ENCODE measurements around the gene SSX4.
"Not testable (repeated sequence)": the region's sequence is repeated elsewhere in the genome, so short reads cannot be mapped to it uniquely, and the experiment has no call there.

SSX4 gene

GRCh38 chrX:48427027-48427716 lies 43.8 kb downstream of the SSX4 start:
- not testable (repeated sequence) for H3K9me3 ChIP-seq (ENCODE audit: control insufficient read depth, low read length); H3K36me3 ChIP-seq (ENCODE audit: control insufficient read depth, insufficient read depth, low read length); H3K4me1 ChIP-seq (ENCODE audit: control insufficient read depth, insufficient read depth, low read length, poor library complexity, severe bottlenecking); H3K27ac ChIP-seq (ENCODE audit: low read depth, low read length, severe bottlenecking); H3K4me3 ChIP-seq (ENCODE audit: extremely low read depth, insufficient read depth, low read length, poor library complexity, severe bottlenecking)
- WGBS, 2 experiments (ENCODE audit: insufficient coverage in 2 of 2), result no CpG with 5 or more reads among the region's 12 CpGs

GRCh38 chrX:48429606-48430005 lies 46.3 kb downstream of the SSX4 start:
- not testable (repeated sequence) for H3K27ac ChIP-seq (ENCODE audit: low read depth, low read length, severe bottlenecking); H3K36me3 ChIP-seq (ENCODE audit: control insufficient read depth, insufficient read depth, low read length); H3K9me3 ChIP-seq (ENCODE audit: control insufficient read depth, low read length); H3K4me3 ChIP-seq (ENCODE audit: extremely low read depth, insufficient read depth, low read length, poor library complexity, severe bottlenecking); H3K4me1 ChIP-seq (ENCODE audit: control insufficient read depth, insufficient read depth, low read length, poor library complexity, severe bottlenecking)
- no CpG with 5 or more reads among the region's 5 CpGs for WGBS, 2 experiments (ENCODE audit: insufficient coverage in 2 of 2)

- not testable (repeated sequence) for H3K4me1 ChIP-seq (ENCODE audit: control insufficient read depth, insufficient read depth, low read length, poor library complexity, severe bottlenecking); H3K27ac ChIP-seq (ENCODE audit: low read depth, low read length, severe bottlenecking); H3K4me3 ChIP-seq (ENCODE audit: extremely low read depth, insufficient read depth, low read length, poor library complexity, severe bottlenecking); H3K9me3 ChIP-seq (ENCODE audit: control insufficient read depth, low read length); H3K36me3 ChIP-seq (ENCODE audit: control insufficient read depth, insufficient read depth, low read length)
- WGBS, 2 experiments (ENCODE audit: insufficient coverage in 2 of 2), result no CpG with 5 or more reads among the region's 4 CpGs
These were observed 46.8 kb downstream of the SSX4 start for GRCh38 chrX:48430166-48430565.

- not testable (repeated sequence) for H3K36me3 ChIP-seq (ENCODE audit: control insufficient read depth, insufficient read depth, low read length); H3K4me1 ChIP-seq (ENCODE audit: control insufficient read depth, insufficient read depth, low read length, poor library complexity, severe bottlenecking); H3K4me3 ChIP-seq (ENCODE audit: extremely low read depth, insufficient read depth, low read length, poor library complexity, severe bottlenecking); H3K9me3 ChIP-seq (ENCODE audit: control insufficient read depth, low read length); H3K27ac ChIP-seq (ENCODE audit: low read depth, low read length, severe bottlenecking)
- 75% methylated on average over 2 of the region's 13 CpGs; no CpG with 5 or more reads in 1 of the 2 experiments for WGBS, 2 experiments (ENCODE audit: insufficient coverage in 2 of 2)
These were observed 50.4 kb downstream of the SSX4 start for GRCh38 chrX:48433713-48434112.

Data from mesodermal cell (in vitro differentiated cells).